CD1c-positive myeloid dendritic cell (primary cell): ENCODE results near the gene SCTR.
A peak's percentile ranks its signal among the peaks of the same experiment; 100 is the strongest.
"Not testable (repeated sequence)": the region's sequence is repeated elsewhere in the genome, so short reads cannot be mapped to it uniquely, and the experiment has no call there.

Source experiments
- DNase-seq: peaks from one replicate; pipeline ENCODE4 v3.0.0-alpha.2; 2016; ENCODE audit errors: extremely low spot score

The SCTR gene

GRCh38 chr2:119408221-119408619 lies 116.1 kb downstream of the SCTR start:
- no peak for DNase-seq

- peak; percentile 72 for DNase-seq
Observed at GRCh38 chr2:119407430-119408220, 116.7 kb downstream of the SCTR start.

GRCh38 chr2:119405151-119405550 lies 119.1 kb downstream of the SCTR start:
- no peak for DNase-seq

GRCh38 chr2:119403618-119404017 lies 120.7 kb downstream of the SCTR start:
- not testable (repeated sequence) for DNase-seq

GRCh38 chr2:119402645-119403560 lies 121.4 kb downstream of the SCTR start:
- DNase-seq, result no peak

GRCh38 chr2:119402106-119402505 lies 122.2 kb downstream of the SCTR start:
- no peak for DNase-seq

- DNase-seq, result no peak
Observed at GRCh38 chr2:119397196-119397595, 127.1 kb downstream of the SCTR start.

GRCh38 chr2:119393971-119394748 lies 130.1 kb downstream of the SCTR start:
- no peak for DNase-seq
